ENCODE data around the gene PNLDC1.

Gene PNLDC1

GRCh38 chr6:159836718-159837490 lies 36.8 kb downstream of the PNLDC1 start:
- TF ChIP-seq REST (IDR thresholded peaks at IDR 0.05; ENCODE audit: low read depth), result no peak
- no peak for TF ChIP-seq RAD21 (IDR thresholded peaks at IDR 0.05; ENCODE audit: low read depth)
- no peak for TF ChIP-seq FOXM1 (IDR thresholded peaks at IDR 0.05; ENCODE audit: borderline replicate concordance, low read depth)
- no peak for TF ChIP-seq CEBPB (IDR thresholded peaks at IDR 0.05)
- no peak for TF ChIP-seq TEAD4 (IDR thresholded peaks at IDR 0.05)
- TF ChIP-seq YY1 (IDR thresholded peaks at IDR 0.05; ENCODE audit: low read depth), result no peak
- TF ChIP-seq TCF12 (IDR thresholded peaks at IDR 0.05; ENCODE audit: low read depth), result no peak
- TF ChIP-seq EP300 (IDR thresholded peaks at IDR 0.05; ENCODE audit: borderline replicate concordance), result no peak

GRCh38 chr6:159837511-159837910 lies 37.4 kb downstream of the PNLDC1 start:
- TF ChIP-seq TEAD4 (IDR thresholded peaks at IDR 0.05) (no peak), NFIC (IDR thresholded peaks at IDR 0.05) (no peak), TCF12 (IDR thresholded peaks at IDR 0.05; ENCODE audit: low read depth) (no peak), REST (IDR thresholded peaks at IDR 0.05; ENCODE audit: low read depth) (no peak)

- TF ChIP-seq USF1 (IDR thresholded peaks at IDR 0.05) (no peak), RAD21 (IDR thresholded peaks at IDR 0.05; ENCODE audit: low read depth) (no peak), MAX (IDR thresholded peaks at IDR 0.05) (no peak), TCF12 (IDR thresholded peaks at IDR 0.05; ENCODE audit: low read depth) (no peak), FOXM1 (IDR thresholded peaks at IDR 0.05; ENCODE audit: borderline replicate concordance, low read depth) (no peak), YY1 (IDR thresholded peaks at IDR 0.05; ENCODE audit: low read depth) (no peak), NFIC (IDR thresholded peaks at IDR 0.05) (no peak), TAF1 (IDR thresholded peaks at IDR 0.05; ENCODE audit: low read depth) (no peak), CREB1 (IDR thresholded peaks at IDR 0.05; ENCODE audit: low read depth) (no peak), ZBTB7A (IDR thresholded peaks at IDR 0.05; ENCODE audit: low read depth) (no peak), EGR1 (IDR thresholded peaks at IDR 0.05) (no peak)
Measured at GRCh38 chr6:159838020-159838744, 38.1 kb downstream of the PNLDC1 start.

- TF ChIP-seq RAD21 (IDR thresholded peaks at IDR 0.05; ENCODE audit: low read depth) (peak; percentile 28; the same call in 1 of the 2 replicates), CEBPB (IDR thresholded peaks at IDR 0.05) (no peak), YY1 (IDR thresholded peaks at IDR 0.05; ENCODE audit: low read depth) (no peak)
Measured at GRCh38 chr6:159842035-159842434, 42.0 kb downstream of the PNLDC1 start.

- TF ChIP-seq REST (IDR thresholded peaks at IDR 0.05; ENCODE audit: low read depth) (no peak), FOXM1 (IDR thresholded peaks at IDR 0.05; ENCODE audit: borderline replicate concordance, low read depth) (no peak), TEAD4 (IDR thresholded peaks at IDR 0.05) (no peak), NFIC (IDR thresholded peaks at IDR 0.05) (no peak), RAD21 (IDR thresholded peaks at IDR 0.05; ENCODE audit: low read depth) (no peak), EGR1 (IDR thresholded peaks at IDR 0.05) (no peak), YY1 (IDR thresholded peaks at IDR 0.05; ENCODE audit: low read depth) (no peak), TAF1 (IDR thresholded peaks at IDR 0.05; ENCODE audit: low read depth) (no peak), TCF12 (IDR thresholded peaks at IDR 0.05; ENCODE audit: low read depth) (no peak)
Measured at GRCh38 chr6:159844737-159845645, 44.9 kb downstream of the PNLDC1 start.
